Measurements from ENCODE around the gene ZC3H14. TPM values are rescaled to one million over a fixed set of nuclear protein-coding genes. Genes with fewer than 3 reads are reported as not detected.

ZC3H14 gene
- total and polyA plus RNA-seq, 10 of the 15 experiments (the other 5 are each of a cell fraction or from before 2014, with no cell fraction given): 17.9 to 97.1 (median 47.6) TPM

DNA sequence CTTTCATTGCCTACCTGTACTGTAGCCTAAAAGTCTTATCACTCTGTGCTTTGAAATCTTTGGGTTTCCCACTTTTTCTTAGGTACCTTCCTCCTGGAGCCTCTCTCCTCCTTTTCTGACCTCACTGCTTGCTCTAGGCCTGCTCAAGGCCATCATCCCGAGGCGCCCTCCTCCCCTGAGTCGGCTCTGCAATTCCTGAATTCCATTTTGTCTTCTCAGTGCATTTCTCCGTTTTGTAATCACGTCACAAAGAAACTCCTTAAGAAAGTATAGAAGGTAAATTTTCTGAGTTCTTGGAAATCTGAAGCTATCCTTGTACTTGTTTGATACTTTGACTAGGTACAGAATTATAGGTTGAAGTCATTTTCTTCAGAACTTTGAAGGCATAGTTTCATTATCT, 25.2 kb downstream of the ZC3H14 start (continued):
- TF ChIP-seq SUPT20H (IDR thresholded peaks at IDR 0.05; ENCODE audit: borderline replicate concordance, control insufficient read depth, low read depth, low read length) (no peak), ESRRA (IDR thresholded peaks at IDR 0.05; ENCODE audit: low read length) (no peak)

DNA sequence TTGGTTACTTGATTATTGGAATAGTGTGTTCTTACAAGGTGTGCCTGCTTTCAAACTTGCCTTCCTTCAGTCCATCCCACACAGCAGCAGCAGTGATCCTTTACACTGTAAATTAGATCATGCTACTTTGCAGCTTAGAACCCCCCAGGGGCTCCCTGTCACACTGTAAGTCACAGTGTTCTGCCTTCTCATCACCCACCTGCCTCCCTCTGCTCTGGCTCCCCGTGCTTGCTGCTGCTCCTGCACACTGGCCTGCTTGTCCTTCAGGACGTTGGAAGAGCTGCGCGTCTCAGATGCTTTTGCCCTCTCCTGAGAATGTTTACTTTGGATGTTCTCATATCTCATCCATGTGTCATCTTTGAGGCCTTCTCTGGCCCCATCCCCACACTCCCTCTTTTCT, 27.3 kb downstream of the ZC3H14 start:
- no peak for DNase-seq (ENCODE audit: low read depth, low spot score)
- no TSS peak for BruUV-seq (replicated peaks)
- WGBS (ENCODE audit: insufficient coverage, insufficient replicate concordance, low lambda C conversion rate, missing lambda C conversion rate): 85% methylated on average over 4 of the region's 4 CpGs
- H3K9me3 ChIP-seq (replicated peaks; ENCODE audit: control insufficient read depth, insufficient read depth, low read length): no peaks in the 10 kb centered on the region
- no peaks in the 10 kb centered on the region for H3K4me1 ChIP-seq (ENCODE audit: control insufficient read depth, insufficient read depth, low read length)
- no peak overlapping the region for H3K27ac ChIP-seq (ENCODE audit: control insufficient read depth, insufficient read depth)
- ChIA-PET RAD21 (ENCODE audit: unreplicated experiment) (no interaction called here), SMC1A (ENCODE audit: uncharacterized antibody, unreplicated experiment) (interaction anchor here (1.5 kb wide), 1 partner anchor 26 kb away, joined by 3 read pairs; no protein-coding TSS in a partner anchor), CTCF (no interaction called here), POLR2A (no interaction called here)
- in situ Hi-C loops (cut with MboI) (no loop called here), intact Hi-C loops (cut with micrococcal nuclease; ENCODE audit: unreplicated experiment) (no loop called here)
- H3K27me3 ChIP-seq (replicated peaks in 1 of 2; ENCODE audit: control insufficient read depth in 2 of 2, insufficient read depth in 2 of 2, low read length in 1 of 2): no peaks in the 10 kb centered on the region
- H4K20me1 ChIP-seq (ENCODE audit: control insufficient read depth, insufficient read depth): no peaks in the 10 kb centered on the region
- no peak overlapping the region for H3K4me3 ChIP-seq
- no peak for FAIRE-seq
- no peak for ATAC-seq
- no peak for TF ChIP-seq ZNF207 (IDR thresholded peaks at IDR 0.05; ENCODE audit: borderline replicate concordance)
- no peak for TF ChIP-seq EED (IDR thresholded peaks at IDR 0.05; ENCODE audit: low read depth)
- TF ChIP-seq, protein P1, sequence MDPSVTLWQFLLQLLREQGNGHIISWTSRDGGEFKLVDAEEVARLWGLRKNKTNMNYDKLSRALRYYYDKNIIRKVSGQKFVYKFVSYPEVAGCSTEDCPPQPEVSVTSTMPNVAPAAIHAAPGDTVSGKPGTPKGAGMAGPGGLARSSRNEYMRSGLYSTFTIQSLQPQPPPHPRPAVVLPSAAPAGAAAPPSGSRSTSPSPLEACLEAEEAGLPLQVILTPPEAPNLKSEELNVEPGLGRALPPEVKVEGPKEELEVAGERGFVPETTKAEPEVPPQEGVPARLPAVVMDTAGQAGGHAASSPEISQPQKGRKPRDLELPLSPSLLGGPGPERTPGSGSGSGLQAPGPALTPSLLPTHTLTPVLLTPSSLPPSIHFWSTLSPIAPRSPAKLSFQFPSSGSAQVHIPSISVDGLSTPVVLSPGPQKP (IDR thresholded peaks at IDR 0.05; ENCODE audit: low read depth, low read length): no peak
- no peak overlapping the region for H3K9ac ChIP-seq (ENCODE audit: control insufficient read depth, insufficient read depth, low read length)
- peaks cover 0 to 9% of the 10 kb centered on the region in 2 experiments; a peak in 1 of 4 replicates for H3K36me3 ChIP-seq (ENCODE audit: control insufficient read depth in 2 of 2, insufficient read depth in 2 of 2, low read length in 1 of 2)
- H3K79me2 ChIP-seq (ENCODE audit: control insufficient read depth, insufficient read depth, low read length): no peaks in the 10 kb centered on the region
- no peak overlapping the region for H3K4me2 ChIP-seq (ENCODE audit: control insufficient read depth, insufficient read depth)
- no peak overlapping the region for H2AFZ ChIP-seq (ENCODE audit: control insufficient read depth, low read depth, low read length)

DNA sequence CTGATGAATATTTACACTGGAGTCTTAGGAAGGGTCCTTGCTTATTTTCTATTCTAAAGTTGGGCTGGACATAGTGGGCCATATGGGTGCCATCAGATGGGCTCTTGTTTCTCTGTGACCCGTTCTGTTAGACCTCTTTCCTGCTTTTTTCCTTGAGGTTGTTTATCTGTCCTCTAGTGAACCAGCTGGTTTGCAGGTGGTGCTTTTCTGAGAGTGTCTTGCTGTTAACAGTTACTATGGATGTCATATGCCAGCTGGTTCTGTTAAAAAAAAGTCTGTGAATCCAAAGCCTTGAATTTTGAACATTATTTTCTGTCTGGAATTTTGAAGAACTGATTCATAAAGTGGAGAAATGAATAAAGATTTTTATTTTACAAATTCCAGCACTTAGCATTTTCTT, 29.2 kb downstream of the ZC3H14 start:
- ChIA-PET RAD21 (ENCODE audit: unreplicated experiment) (no interaction called here), POLR2A (no interaction called here), CTCF (no interaction called here), SMC1A (ENCODE audit: uncharacterized antibody, unreplicated experiment) (interaction anchor here (1.0 kb wide), 1 partner anchor 22 kb away, joined by 3 read pairs; no protein-coding TSS in a partner anchor)
- Histone ChIP-seq H2AFZ (ENCODE audit: control insufficient read depth, low read depth, low read length) (no peak overlapping the region), H3K27ac (ENCODE audit: control insufficient read depth, insufficient read depth) (no peak overlapping the region), H3K27me3 (replicated peaks in 1 of 2; ENCODE audit: control insufficient read depth in 2 of 2, insufficient read depth in 2 of 2, low read length in 1 of 2) (no peaks in the 10 kb centered on the region), H3K9me3 (replicated peaks; ENCODE audit: control insufficient read depth, insufficient read depth, low read length) (no peaks in the 10 kb centered on the region), H3K4me2 (ENCODE audit: control insufficient read depth, insufficient read depth) (no peak overlapping the region), H4K20me1 (ENCODE audit: control insufficient read depth, insufficient read depth) (no peaks in the 10 kb centered on the region), H3K79me2 (ENCODE audit: control insufficient read depth, insufficient read depth, low read length) (no peaks in the 10 kb centered on the region), H3K4me1 (ENCODE audit: control insufficient read depth, insufficient read depth, low read length) (no peaks in the 10 kb centered on the region), H3K4me3 (no peak overlapping the region), H3K9ac (ENCODE audit: control insufficient read depth, insufficient read depth, low read length) (no peak overlapping the region), H3K36me3 (ENCODE audit: control insufficient read depth in 2 of 2, insufficient read depth in 2 of 2, low read length in 1 of 2) (peaks cover under 1 to 12% of the 10 kb centered on the region in 2 experiments; a peak in 3 of 4 replicates)
- in situ Hi-C loops (cut with MboI) (no loop called here), intact Hi-C loops (cut with micrococcal nuclease; ENCODE audit: unreplicated experiment) (no loop called here)
- DNase-seq (ENCODE audit: low read depth, low spot score): no peak
- no peak for ATAC-seq
- FAIRE-seq: no peak
- 50% methylated on average over 1 of the region's 1 CpG for WGBS (ENCODE audit: insufficient coverage, insufficient replicate concordance, low lambda C conversion rate, missing lambda C conversion rate)
- BruUV-seq (replicated peaks): no TSS peak
- TF ChIP-seq FOS (IDR thresholded peaks at IDR 0.05; ENCODE audit: borderline replicate concordance, extremely low read depth, insufficient read length) (no peak), ZBED1 (IDR thresholded peaks at IDR 0.05; ENCODE audit: borderline replicate concordance) (no peak), HDAC2 (IDR thresholded peaks at IDR 0.05) (no peak), CBX3 (IDR thresholded peaks at IDR 0.05; ENCODE audit: borderline replicate concordance, low read depth) (no peak)
- TF ChIP-seq, protein P2, sequence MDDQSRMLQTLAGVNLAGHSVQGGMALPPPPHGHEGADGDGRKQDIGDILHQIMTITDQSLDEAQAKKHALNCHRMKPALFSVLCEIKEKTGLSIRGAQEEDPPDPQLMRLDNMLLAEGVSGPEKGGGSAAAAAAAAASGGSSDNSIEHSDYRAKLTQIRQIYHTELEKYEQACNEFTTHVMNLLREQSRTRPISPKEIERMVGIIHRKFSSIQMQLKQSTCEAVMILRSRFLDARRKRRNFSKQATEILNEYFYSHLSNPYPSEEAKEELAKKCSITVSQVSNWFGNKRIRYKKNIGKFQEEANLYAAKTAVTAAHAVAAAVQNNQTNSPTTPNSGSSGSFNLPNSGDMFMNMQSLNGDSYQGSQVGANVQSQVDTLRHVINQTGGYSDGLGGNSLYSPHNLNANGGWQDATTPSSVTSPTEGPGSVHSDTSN (IDR thresholded peaks at IDR 0.05; ENCODE audit: insufficient replicate concordance, low read depth, low read length): no peak
- TF ChIP-seq, protein P3, sequence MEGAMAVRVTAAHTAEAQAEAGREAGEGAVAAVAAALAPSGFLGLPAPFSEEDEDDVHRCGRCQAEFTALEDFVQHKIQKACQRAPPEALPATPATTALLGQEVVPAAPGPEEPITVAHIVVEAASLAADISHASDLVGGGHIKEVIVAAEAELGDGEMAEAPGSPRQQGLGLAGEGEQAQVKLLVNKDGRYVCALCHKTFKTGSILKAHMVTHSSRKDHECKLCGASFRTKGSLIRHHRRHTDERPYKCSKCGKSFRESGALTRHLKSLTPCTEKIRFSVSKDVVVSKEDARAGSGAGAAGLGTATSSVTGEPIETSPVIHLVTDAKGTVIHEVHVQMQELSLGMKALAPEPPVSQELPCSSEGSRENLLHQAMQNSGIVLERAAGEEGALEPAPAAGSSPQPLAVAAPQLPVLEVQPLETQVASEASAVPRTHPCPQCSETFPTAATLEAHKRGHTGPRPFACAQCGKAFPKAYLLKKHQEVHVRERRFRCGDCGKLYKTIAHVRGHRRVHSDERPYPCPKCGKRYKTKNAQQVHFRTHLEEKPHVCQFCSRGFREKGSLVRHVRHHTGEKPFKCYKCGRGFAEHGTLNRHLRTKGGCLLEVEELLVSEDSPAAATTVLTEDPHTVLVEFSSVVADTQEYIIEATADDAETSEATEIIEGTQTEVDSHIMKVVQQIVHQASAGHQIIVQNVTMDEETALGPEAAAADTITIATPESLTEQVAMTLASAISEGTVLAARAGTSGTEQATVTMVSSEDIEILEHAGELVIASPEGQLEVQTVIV (IDR thresholded peaks at IDR 0.05; ENCODE audit: borderline replicate concordance, partially characterized antibody): no peak

Data from GM12878 (cell line).